Fibroblast of mammary gland (primary cell): Measurements from ENCODE around the gene ZSCAN20.

ENCODE experiments used
- DNase-seq: peaks from one replicate; pipeline ENCODE4 v3.0.0-alpha.2; 2010; ENCODE audit warnings: low read depth
- H3K4me3 ChIP-seq: 2 replicates; pipeline ENCODE4 v1.5.1; 2011; ENCODE audit warnings: low read depth, mild to moderate bottlenecking, low read length, moderate library complexity; ENCODE audit not compliant: control insufficient read depth
- CTCF ChIP-seq: conservative IDR thresholded peaks from 2 replicates; pipeline ENCODE4 v1.5.1; 2011; ENCODE audit warnings: low read depth, low read length, inconsistent platforms; ENCODE audit not compliant: control insufficient read depth, insufficient read depth

ZSCAN20 gene

GRCh38 chr1:33443080-33443704 is 29.3 kb upstream of the ZSCAN20 start:
- H3K4me3 ChIP-seq: no peak overlapping the region
- no peak for TF ChIP-seq CTCF
- DNase-seq: peak; percentile 70

DNA sequence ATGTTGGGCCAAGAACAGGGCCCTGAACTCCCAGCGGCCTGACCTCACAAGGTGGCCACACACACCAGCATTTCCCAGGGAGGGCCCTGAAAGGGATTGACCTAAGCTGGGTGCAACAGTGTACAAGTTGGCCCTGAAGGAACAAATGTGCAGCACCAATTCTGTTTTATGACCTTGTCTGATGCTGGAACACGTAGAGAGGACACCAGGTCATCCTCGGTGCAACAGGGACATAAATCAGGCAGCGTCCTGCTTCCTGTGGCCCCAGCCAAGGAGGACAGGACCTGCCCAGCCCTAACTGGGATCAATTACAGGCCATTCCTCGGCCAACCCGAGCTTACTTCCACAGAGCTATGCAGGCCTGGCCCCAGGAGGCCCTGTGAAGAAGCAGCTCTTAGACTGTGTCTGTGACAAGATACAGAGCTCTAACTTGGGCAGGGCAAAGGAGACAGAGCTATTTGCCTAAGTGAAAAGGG is 28.7 kb upstream of the ZSCAN20 start:
- no peak for TF ChIP-seq CTCF
- DNase-seq: peak; percentile 60
- H3K4me3 ChIP-seq: no peak overlapping the region

DNA sequence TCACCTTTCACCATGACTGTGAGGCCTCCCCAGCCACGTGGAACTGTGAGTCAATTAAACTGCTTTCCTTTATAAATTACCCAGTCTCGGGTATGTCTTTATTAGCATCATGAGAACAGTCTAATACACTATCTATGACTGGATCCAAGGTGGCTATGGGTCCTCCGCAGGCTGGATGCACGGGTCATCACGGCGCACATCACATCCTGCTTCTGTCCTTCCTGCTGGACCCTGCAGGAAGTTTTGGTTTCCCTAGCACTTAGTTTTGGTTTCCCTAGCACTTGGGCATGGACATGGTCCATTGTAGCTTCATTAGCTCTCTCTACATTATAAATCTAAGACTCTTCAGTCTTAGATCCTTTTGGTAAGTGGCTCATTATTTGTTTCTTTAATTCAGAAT is 27.3 kb upstream of the ZSCAN20 start:
- TF ChIP-seq CTCF: no peak
- DNase-seq: no peak
- H3K4me3 ChIP-seq: no peak overlapping the region

DNA sequence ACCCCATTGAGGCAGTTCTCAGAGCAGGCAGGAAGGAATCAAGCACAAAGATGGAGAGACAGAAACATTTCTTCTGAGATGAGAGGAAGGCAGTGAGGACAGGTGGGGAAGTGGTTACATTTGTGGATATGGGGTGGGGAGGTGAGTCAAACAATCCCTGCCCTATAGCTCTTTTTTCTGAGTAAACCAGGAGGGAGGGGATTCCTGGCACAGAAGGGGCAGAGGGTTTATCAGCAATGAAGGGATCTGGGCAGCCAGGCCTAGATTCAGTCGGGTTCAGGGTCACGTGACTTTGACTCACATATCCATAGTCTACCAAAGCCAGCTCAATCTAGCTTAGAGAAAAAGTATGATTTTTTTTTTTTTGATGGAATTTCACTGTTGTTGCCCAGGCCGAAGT is 25.9 kb upstream of the ZSCAN20 start:
- H3K4me3 ChIP-seq: no peak overlapping the region
- TF ChIP-seq CTCF: no peak
- DNase-seq: no peak

DNA sequence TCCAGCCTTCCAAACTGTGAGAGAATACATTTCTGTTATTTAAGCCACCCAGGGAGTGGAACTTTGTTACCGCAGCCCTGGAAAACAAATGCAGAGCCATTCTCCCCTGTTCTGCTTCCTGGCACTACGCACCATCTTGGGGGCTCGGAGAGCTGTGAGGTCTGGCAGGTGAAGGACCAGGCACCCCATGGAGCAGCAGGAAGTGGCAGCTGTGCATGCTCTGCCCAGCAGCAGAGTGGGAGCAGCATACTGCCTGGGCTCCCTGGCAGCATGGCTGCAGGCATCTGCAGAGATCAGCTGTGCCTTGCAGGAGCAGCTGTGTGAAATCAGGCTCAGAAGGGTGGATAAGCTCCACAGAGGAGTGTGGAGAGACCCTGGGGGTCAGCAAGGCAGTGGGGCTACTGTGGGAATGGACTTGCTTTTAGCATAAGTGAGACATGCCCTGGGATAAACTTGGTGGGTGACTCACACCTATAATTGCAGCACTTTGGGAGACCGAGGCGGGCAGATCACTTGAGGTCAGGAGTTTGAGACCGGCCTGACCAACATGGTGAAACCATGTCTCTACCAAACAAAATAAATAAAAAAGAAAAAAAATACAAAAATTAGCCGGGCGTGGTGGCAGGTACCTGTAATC is 17.7 kb upstream of the ZSCAN20 start:
- TF ChIP-seq CTCF: no peak
- no peak overlapping the region for H3K4me3 ChIP-seq
- peak; percentile 49 for DNase-seq

DNA sequence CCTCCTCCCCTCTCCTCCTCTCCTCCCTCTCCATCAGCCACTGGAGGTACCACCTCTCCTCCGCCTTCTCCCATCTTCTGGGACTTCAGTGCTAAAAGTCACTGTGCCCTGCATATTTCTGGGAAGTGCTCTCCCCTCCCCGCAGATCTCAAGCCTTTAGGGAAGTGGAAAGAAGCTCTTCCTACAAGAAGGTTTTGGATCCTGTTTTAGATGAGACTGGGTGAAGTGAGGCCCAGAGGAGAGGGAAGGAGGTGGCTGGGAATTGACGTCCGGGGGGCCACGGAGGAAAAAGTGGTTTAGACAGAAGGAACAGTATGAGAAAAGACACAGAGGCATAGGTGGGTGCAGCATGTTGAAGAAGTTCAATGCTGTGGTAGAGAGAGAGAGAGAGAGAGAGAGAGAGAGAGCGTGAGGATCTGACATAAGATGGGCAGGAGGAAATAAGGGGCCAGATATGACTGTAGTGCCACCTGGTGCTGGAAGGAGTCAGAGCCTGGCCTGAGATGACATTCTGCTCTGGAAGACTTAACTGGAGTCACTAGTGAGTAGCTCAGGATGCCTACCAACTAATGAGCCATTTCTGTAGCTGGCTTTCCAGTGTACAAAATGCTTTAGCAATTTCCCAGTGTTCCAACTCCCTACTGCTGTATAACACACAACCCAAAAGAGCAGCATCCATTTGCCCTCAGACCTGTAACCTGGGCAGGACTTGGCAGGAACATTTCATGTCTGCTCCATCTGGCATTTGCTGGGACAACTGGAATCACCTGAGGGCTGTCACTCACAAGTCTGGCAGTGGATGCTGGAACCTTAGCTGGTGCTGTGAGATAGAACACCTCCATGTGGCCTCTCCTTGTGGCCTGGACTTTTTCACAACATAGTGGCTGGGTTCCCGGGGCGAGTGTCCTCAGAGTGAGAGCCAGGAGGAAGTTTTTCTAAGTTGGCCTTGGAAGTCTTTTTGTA is 16.6 kb upstream of the ZSCAN20 start:
- DNase-seq: peak; percentile 93
- peak; percentile 92 for TF ChIP-seq CTCF
- no peak overlapping the region for H3K4me3 ChIP-seq
